ENCODE results near the gene GBGT1.

GBGT1 gene

DNA sequence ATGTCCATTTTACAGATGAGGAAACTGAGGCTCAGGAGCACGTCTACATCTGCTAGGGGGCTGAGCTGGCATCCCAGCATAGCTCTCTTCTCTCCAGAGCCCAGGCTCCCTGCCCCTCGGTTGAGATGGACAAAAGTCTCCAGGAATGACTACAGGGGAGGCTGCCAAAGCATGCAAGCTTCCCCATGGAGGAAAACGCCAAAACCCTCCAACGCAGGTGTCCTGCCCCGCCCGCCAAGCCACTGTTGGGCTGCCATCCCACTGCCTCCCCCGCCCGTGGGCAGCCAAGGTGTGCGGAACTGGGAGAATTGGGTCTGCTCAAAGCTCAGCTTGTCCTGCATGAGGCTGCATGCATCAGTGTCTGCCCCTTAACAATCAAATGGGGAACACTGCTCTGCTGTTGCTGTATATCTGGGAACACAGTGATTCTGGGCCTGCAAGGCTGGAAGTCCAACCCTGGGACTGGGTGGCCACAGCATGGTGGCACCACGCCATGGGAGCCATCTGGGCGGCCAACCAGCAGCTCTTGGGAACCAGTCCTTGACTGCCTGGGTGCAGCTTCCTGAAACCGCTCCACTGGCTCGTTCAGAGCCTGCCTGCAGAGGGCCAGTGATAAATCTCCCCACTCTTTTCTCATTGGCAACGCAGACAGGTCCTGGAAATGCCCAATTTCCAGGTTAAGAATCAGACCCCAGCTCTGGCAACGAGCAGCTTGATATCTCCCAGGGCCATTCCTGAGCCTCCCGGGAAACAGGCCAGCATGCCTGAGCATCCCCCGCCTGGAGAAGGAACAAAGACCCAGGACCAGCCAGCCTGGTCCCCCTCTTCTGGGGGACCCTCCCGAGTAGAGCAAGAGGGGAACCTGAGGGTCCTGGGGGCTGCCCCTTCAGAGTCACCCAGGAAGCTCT, 46.2 kb downstream of the GBGT1 start:
- in situ Hi-C loops (cut with MboI; ENCODE audit: low sequenced_read_pairs), result no loop called here

DNA sequence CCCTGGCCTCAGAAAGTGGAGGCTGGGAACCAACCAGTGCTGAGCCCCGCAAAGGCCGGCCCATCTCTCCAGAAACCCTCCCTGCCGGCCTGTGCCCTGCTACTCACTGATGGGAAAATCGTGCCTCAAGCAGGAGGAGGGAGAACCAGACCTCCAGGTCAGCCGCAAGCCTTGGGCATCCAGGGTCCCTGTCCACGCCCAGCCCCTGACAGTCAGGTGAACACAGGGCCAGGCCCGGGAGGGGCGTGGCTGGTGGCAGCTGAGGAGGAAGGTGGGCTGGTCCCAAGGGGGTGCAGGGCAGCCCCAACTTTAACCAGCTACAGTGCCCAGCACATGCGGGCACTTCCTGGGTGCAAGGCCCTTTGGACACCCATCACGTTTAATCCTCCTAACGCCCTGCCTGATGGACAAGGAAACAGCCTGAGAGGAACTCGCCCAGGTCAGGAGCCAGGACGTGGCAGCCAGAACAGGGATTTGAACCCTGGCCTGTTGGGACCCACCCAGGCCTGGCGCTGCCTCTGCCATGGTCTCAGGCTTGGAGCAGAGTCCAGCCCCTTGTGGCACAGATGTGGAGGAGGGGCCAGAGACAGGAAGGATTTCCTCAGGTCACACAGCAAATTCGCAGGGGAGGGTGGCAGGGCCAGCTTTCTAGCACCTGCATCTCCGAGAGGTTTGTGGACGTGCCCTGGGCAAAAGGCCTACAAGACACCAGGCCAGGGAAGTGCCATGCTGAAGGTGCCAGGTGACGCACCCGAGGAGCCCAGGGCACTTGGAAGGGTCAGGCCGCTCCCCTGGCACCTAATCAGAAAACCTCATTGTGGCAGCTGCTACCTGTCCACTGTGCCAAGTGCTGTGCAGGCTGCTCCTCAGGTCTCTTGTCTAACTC, 47.1 kb downstream of the GBGT1 start:
- in situ Hi-C loops (cut with MboI; ENCODE audit: low sequenced_read_pairs), result no loop called here

DNA sequence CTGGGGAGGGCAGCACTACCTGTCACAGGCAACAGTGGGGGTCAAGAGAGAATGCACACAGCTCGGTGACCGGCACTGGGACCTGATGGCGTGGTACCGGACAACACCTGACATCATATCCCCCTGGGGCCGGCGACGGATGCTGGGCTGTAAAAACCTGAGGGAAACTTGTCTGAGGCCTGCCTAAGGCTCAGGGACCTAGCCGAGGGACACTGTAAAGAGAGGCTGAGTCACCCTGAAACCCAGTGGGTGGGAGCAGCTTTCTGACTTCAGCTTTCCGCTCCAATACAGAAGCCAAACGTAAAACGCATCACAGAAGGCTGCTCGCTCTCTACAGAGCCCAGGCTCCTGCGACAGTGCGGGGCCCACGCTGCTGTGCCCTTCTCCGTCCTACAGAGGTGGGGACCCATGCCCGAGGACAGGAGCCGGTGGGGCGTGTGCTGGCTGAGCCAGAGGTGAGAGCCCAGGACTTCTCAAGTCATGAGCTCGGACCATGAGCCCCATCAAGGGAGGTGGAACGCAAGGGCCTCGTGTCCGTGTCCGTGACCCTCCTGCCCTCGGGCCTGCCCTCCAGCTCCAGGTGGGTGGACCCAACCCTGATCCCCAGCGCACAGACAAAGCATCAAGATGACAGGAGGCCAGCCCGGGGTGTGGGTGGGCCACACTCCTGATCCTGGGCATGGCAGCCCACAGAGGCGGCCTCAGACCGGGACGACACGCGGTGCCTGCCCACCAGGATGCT, 47.9 kb downstream of the GBGT1 start:
- in situ Hi-C loops (cut with MboI; ENCODE audit: low sequenced_read_pairs), result no loop called here

DNA sequence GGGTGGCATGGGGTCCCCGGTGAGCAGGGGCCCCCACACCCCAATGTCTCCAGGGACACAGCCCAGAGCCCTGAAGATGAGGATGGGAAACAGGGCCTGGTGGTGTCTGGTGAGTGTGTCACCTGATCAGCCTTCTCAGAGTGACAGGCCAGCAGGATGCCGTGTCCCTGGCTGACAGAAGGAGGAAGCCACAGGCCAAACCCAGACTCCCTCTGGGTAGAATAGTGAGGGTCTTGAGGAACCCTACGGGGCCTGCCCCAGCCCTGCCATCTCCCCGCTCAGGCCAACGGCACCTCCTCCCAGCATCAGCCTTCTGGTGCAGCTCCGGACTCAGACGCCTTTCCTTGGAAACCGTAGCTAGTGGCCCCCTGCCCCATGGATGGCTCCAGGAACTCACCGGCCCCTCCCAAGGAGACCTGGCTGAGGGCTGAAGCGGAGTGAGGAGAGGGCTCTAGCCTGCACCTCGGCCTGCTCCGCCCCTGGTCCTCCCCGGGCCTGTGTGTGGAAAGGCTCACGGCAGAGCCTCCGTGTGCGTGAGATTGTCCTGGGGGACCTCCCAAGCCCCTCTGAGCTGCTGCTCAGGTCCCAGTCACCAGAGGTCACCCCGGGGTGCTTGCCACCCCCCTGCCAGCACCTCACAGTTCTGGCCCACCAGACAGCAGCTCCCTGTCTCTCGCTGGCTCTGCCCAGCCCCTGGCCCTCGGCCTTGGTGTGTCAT, 48.7 kb downstream of the GBGT1 start:
- in situ Hi-C loops (cut with MboI; ENCODE audit: low sequenced_read_pairs), result no loop called here

DNA sequence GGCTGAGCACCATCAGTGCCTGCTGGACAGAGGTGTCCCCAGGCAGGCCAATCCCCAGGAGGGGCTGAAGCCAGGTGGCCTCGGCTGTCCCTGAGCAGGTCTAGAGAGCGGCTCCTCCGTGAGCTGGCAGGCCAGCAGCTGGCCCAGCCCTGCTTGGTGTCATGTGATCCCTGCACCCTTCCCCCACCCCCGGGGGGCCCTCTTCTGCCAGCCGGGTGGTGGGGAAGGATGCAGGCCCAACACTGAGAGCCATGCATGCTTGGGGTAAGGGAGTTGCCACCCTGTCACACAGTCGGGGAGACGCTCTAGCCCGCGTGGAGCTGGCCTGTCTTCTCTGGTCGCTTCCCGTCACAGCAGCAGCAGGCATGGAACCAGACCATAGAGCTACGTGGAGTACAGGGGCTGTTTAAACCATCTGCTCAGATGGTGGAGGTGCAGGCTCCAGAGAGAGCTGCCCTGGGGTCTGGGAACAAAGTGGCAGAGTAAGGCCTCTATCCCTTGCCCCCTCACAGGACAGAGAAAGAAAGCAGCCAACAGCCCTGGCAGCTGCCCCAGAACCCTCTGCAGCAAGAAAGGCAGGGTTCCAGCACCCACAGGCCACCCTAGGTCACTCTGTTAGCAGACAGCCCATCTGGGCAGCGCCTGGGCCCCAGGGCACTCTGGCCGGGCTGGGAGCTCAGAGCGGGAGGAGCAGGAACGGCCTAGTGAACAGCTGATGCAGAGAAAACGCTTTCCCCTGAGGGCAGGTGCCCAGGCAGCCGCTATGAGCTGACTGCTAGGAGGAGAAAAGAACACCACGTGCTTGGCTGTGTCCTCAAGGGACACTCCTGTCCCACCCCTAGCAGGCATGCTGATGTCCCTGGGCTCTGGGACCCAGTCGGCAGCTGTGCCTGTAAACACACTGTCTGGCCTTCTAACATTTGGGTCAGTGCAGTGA, 49.5 kb downstream of the GBGT1 start:
- in situ Hi-C loops (cut with MboI; ENCODE audit: low sequenced_read_pairs), result no loop called here

DNA sequence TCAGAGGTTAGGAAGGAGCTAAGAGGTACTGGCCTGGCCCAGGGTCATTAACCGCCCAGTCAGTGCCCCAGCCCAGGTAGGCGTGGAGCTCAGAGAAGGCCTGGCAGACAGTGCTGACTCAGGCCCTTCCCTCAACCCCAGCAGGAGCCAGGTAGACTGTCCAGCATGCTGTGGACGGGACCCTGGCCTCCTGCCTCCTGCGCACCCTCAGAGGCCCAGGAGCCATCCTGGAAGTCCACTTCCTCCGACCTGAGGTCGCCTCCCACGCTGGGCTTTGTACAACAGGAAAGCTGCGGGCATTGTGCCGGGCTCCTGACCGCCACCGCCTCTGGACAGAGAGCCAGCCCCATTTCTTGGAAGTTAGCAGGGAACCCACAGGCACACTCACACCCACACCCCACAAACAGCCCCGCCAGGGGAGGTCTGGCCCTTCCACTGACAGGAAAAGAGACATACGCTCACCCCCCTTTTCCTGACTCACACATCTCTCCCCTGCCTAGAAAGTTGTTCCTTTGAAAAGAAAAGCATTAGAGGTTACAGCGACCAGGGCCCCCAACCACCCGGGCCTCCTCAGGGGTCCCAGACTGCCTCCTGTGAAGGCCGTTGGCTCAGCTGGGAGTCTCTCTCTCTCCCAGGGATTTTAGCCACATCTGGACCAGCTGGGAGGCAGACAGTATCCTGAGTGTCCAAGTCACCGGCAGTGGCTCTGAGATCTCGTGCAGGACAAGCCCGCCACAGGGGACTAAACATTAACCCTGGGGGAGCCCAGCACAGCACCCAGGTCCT, 50.4 kb downstream of the GBGT1 start:
- in situ Hi-C loops (cut with MboI; ENCODE audit: low sequenced_read_pairs), result no loop called here

DNA sequence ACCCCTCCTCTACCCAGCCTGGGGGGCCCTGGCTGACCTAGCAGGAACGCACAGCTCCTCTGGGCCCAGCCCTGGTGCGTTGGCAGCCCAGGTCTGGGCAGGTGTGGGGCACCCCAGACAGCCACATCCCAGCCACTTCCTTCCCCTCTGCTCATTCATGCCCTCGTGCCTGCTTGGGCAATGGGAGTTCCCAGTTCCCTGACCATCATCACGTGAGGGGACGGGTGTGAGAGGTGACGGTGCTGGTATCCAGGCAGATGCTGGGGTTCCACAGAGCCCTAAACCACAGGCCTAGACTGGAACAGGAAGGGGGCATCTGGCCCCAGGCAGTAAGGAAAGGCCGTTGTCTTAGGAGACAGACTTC, 51.1 kb downstream of the GBGT1 start:
- in situ Hi-C loops (cut with MboI; ENCODE audit: low sequenced_read_pairs), result no loop called here

DNA sequence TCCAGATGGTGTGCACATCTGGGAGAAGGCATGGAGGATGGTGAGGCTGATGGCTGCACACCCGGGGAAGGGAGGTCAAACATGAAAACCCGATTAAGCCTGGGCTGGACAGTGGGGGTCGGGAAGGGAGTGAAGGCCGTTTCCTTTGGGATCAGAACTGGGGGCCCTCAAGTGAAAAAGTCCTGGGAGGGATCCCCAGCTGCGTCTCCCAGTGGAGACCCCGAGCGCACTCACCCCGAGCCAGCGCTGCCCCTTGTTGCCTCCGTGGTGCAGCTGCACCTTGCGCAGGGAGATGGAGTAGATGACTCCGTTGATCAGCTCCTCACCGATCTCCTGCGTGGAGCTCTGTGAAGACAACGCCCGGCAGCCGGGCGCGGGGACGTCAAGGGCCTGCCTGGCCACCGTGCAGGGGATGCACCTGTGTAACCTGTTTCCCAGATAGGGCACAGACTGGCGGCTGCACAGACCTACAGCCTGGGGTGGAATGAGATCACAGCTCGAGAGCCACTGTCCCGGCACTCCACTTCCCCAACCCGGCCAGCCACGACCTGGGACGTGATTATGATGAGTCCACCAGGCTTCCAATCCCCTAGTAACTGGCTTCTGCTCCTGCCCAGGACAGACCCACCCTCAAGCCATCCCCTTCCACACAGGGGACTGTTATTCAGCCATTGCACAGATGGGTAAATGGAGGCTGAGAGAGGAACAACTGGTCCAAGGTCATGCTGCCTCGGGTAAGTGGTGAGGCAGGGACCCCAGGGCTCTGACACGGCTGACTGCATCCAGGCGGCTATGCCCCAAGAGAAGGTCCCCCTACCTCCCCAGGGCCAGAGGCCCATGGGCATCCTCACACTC, 51.7 kb downstream of the GBGT1 start:
- in situ Hi-C loops (cut with MboI; ENCODE audit: low sequenced_read_pairs), result no loop called here

DNA sequence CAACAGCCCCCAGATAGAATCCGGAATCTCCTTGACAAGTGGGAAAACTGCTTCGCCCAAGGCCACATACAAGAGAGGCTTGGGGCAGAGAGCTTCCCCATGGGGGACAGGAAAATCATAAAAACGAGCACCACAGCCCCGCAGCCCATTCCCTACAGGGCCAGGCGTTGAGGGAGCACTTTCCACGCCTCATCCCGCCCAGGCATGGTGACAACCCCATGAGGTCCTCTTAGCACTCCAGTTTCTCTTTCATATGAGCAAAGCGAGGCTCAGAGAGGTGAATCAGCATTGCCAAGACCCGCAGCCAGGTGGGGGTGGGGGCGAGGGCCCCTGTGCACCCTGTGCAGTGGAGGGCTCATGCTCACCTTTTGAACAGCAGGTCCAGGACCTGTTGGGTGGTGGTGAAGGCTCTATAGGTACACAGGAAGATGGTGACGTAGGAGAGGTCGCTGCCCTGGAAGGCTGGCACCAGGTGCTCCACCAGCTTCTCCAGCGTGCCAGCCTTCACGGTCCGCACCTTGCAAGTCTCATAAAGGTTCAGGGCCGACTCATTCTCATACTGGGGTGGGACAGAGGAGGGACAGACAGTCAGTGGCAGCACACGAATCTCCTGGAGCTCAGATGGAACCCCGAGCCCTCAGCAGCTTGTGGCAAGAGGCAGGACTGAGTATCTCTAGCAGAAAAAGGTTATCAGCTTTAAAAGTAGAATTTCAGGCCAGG, 53.6 kb downstream of the GBGT1 start:
- in situ Hi-C loops (cut with MboI; ENCODE audit: low sequenced_read_pairs), result no loop called here

DNA sequence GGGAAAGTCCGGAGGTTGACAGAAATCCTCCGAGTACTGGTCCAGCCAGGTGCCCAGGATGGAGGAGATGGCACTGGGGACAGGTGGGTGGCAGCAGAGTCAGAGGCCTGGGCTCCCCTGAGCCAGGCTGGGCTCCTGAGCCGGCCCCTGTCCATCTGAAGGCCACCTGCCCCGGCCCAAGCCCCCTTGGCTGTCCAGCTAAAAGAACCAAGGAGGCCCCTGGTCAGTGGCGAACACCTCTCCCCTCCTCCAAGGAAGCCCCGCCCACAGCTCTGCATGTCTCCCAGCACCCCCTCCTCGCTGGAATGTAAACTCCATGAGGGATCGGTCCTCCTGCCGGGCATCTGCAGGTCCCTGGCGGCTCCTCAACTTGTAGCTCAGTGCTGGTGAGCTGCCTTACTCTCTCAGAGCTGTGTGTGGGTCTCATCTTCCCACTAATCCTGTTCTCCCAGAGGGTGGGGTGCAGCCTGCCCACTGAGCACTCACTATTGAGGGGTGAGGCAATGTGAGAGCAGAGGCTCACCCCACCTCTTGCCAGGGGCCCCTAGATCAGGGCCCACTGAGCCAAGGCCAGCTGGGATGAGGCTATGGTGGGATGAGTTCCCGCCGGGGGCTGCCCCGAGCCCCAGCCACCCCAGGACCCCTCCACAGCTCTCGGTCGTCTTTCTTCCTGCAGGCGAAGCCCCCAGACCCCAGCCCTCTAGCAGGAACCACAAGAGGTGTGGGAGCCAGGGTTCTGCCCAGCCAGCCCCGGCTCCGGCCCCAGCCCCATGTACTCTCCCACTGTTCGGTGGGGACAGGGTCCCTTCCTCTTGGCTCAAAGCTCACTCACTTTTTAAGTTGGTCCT, 54.7 kb downstream of the GBGT1 start:
- in situ Hi-C loops (cut with MboI; ENCODE audit: low sequenced_read_pairs), result no loop called here

DNA sequence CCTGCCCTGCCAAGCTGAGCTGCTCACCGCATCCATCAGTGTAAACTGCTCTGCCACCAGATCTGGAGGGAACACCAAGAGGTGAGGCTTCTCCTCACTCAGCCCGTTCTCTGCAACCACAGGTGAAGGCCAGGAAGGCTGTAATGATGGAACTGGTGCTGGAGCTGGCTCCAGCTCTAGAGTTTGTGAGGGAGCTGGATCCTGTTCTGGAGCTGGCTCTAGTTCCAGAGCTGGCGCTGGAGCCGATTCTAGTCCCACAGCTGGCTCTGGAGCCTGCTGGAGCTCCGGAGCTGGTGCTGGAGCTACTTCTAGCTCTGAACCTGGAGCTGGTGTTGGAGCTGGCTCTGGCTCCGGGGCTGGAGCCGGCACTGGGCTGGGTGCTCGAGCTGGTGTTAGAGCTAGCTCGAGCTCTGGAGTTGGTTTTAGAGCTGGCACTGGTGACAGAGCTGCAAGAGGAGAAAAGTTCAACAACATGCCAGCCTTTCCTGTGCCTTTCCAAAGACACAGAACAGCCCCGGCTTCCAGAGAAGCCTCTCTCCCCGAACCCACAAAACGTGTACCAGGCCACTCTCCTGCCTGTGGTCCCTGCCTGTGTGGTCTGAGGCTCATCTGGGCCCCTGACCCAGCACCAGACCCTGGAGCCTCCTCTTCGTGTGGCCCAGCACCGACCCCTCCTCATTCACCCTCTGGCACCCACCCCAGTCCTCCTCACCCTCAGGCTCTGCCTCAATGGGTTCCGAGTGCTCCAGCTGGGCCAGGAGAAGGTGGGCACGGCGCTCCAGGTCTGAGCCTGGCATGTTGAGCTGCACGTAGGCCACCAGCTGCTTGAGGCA, 55.5 kb downstream of the GBGT1 start:
- in situ Hi-C loops (cut with MboI; ENCODE audit: low sequenced_read_pairs), result no loop called here

DNA sequence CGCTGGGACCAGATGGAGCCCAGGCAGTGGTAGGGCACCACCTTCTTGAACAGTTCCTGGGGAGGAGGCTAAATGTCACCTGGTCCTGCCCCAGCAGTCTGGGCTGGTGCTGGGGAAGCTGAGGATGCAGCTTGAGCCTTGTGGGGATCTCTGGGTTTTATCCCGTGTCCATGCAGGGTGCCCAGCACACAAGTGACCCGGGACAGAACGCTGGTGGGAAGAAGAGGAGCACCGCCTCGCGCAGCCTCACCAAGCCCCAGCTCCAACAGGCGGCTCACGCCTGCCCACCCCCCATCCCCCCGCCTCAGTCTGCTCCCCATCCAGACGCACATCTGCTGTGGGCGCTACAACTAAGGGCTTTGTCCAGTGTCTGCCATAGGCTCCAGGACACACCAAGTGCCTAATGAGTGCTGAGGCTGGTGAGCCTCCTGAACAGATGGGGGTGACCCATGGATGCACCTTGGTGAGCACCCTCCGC, 56.4 kb downstream of the GBGT1 start:
- in situ Hi-C loops (cut with MboI; ENCODE audit: low sequenced_read_pairs), result no loop called here

DNA sequence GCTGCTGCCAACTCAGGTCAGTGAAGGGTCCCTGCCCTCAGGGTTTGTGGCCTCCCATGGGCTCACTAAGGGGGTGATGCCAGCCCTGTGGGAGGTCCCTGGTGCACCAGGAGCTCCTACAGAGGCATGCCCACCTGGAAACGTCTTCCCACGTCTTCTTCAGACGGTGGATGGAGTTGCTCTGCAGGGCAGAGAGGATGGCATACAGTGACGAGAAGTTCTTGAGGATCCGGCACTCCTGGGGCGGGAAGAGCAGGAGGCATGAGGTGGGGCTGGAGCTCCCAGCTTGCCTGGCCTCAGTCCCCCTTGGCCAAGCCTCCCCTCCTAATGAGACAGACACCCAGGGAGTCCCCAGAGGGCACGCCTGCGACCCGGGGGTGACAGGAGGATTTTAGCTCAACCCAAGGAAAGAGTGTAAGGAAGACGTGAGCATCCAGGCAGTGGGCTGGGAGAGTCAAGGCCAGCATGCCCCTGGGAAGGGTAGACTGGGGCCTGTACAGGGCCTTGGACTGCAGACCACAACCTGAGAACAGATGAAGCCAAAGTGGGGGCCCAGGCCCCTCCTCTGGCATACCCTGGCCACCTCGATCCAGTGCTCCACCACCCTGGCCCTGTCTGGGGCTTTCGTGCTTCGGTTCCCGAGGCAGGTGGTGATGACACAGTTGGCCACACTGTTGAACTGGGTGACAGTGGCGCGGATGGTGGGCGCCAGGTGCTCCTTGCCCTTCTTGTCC, 57.0 kb downstream of the GBGT1 start:
- in situ Hi-C loops (cut with MboI; ENCODE audit: low sequenced_read_pairs), result no loop called here

DNA sequence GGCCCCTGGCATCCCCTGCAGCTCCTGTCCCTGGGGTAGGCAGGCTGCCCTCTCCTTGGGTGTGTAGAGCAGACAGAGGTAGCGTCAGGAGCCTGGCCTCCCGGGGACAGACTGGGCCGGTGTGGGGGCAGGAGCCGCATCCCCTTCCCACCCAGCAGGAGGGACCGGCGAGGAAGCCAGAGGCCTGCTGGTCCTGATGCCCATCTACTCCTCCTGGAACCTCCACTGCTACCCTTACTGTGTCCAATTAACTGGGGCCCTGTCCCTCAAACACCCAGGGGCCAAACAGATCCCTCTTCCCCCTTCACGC, 58.3 kb downstream of the GBGT1 start:
- in situ Hi-C loops (cut with MboI; ENCODE audit: low sequenced_read_pairs), result no loop called here
